Loucy (cell line): ENCODE measurements around the gene RBSN.

Experiments
- CTCF ChIP-seq: fragments of 200-600 bp; sonication (generic); conservative IDR thresholded peaks from 2 replicates; pipeline ENCODE4 v1.5.1; 2014; ENCODE audit warnings: mild to moderate bottlenecking, antibody characterized with exemption, low read length
- EZH2phosphoT487 ChIP-seq: fragments of 200-600 bp; IDR thresholded peaks from 2 replicates; pipeline ENCODE4 v1.6.1; 2018; ENCODE audit warnings: antibody characterized with exemption, mild to moderate bottlenecking, moderate library complexity, borderline replicate concordance

- TF ChIP-seq CTCF (no peak), EZH2phosphoT487 (no peak)
These were observed 14.5 kb upstream of the RBSN start for GRCh38 chr3:15113471-15113870.
